Tibial nerve (tissue), 4 donors: Measurements from ENCODE around the gene ANGPTL2.

Experiments
- EP300 ChIP-seq, 2 donors: sonication (generic); formaldehyde crosslinking; IDR thresholded peaks; one replicate each; pipeline ENCODE4 v1.6.1; 2017; ENCODE audit warnings: antibody characterized with exemption in 2 of 2, mild to moderate bottlenecking in 1 of 2
- POLR2A ChIP-seq, 2 donors: fragments of 450-650 bp; IDR thresholded peaks; one replicate each; pipeline ENCODE4 v1.6.1; 2017; ENCODE audit warnings: antibody characterized with exemption in 2 of 2, mild to moderate bottlenecking in 2 of 2, moderate library complexity in 2 of 2
- TF ChIP-seq, protein P1 (sequence below), 5 experiments: fragments of 200-600 bp in 3 of 5; fragments of 450-650 bp in 2 of 5; sonication (generic) in 3 of 5; IDR thresholded peaks; one replicate each; pipeline ENCODE4 v1.5.1; 2016 to 2019; ENCODE audit warnings: antibody characterized with exemption in 5 of 5, mild to moderate bottlenecking in 3 of 5, moderate library complexity in 2 of 5

DNA sequence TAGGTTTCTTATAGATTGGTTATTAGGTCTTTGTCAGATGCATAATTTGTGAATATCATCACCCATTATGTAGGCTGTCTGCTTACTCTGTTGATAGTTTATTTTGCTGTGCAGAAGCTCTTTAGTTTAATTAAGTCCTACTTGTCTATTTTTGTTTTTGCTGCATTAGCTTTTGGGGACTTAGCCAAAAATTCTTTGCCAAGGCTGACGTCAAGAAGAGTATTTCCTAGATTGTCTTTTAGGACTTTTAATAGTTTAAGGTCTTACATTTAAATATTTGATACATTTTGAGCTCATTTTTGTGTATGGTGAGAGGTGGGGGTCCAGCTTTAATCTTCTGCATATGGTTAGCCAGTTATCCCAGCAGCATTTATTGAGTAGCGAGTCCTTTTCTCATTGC is 24.8 kb upstream of the ANGPTL2 start:
- TF ChIP-seq EP300 (IDR thresholded peaks at IDR 0.05) (no peak), POLR2A (IDR thresholded peaks at IDR 0.05) (no peak)
- TF ChIP-seq, protein P1, sequence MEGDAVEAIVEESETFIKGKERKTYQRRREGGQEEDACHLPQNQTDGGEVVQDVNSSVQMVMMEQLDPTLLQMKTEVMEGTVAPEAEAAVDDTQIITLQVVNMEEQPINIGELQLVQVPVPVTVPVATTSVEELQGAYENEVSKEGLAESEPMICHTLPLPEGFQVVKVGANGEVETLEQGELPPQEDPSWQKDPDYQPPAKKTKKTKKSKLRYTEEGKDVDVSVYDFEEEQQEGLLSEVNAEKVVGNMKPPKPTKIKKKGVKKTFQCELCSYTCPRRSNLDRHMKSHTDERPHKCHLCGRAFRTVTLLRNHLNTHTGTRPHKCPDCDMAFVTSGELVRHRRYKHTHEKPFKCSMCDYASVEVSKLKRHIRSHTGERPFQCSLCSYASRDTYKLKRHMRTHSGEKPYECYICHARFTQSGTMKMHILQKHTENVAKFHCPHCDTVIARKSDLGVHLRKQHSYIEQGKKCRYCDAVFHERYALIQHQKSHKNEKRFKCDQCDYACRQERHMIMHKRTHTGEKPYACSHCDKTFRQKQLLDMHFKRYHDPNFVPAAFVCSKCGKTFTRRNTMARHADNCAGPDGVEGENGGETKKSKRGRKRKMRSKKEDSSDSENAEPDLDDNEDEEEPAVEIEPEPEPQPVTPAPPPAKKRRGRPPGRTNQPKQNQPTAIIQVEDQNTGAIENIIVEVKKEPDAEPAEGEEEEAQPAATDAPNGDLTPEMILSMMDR (IDR thresholded peaks at IDR 0.05): no peak
